WI38 (cell line): ENCODE measurements around the gene SRRT.

Experiments
- H3K4me3 ChIP-seq: 2 replicates; pipeline ENCODE4 v1.5.1; 2011; ENCODE audit warnings: low read depth, mild to moderate bottlenecking, control low read depth, low read length
- TF ChIP-seq, protein P1 (sequence below): IDR thresholded peaks from 2 replicates; pipeline ENCODE4 v1.5.1; 2012; ENCODE audit warnings: low read depth, mild to moderate bottlenecking, control low read depth, low read length

SRRT gene

GRCh38 chr7:100865938-100866728 lies 8.8 kb upstream of the SRRT start:
- H3K4me3 ChIP-seq = no peak overlapping the region
- TF ChIP-seq, protein P1, sequence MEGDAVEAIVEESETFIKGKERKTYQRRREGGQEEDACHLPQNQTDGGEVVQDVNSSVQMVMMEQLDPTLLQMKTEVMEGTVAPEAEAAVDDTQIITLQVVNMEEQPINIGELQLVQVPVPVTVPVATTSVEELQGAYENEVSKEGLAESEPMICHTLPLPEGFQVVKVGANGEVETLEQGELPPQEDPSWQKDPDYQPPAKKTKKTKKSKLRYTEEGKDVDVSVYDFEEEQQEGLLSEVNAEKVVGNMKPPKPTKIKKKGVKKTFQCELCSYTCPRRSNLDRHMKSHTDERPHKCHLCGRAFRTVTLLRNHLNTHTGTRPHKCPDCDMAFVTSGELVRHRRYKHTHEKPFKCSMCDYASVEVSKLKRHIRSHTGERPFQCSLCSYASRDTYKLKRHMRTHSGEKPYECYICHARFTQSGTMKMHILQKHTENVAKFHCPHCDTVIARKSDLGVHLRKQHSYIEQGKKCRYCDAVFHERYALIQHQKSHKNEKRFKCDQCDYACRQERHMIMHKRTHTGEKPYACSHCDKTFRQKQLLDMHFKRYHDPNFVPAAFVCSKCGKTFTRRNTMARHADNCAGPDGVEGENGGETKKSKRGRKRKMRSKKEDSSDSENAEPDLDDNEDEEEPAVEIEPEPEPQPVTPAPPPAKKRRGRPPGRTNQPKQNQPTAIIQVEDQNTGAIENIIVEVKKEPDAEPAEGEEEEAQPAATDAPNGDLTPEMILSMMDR = no peak

- peak overlapping the region; percentile 98 for H3K4me3 ChIP-seq
- TF ChIP-seq, protein P1 = no peak
Observed at GRCh38 chr7:100866729-100867039, 8.2 kb upstream of the SRRT start.

- TF ChIP-seq, protein P1 = no peak
Observed at GRCh38 chr7:100867040-100867775, 7.7 kb upstream of the SRRT start, which contains the start of gene TRIP6. Gene TRIP6 (plus strand): TSS chr7:100867387. CDS start chr7:100867498, 111 bp downstream.

DNA sequence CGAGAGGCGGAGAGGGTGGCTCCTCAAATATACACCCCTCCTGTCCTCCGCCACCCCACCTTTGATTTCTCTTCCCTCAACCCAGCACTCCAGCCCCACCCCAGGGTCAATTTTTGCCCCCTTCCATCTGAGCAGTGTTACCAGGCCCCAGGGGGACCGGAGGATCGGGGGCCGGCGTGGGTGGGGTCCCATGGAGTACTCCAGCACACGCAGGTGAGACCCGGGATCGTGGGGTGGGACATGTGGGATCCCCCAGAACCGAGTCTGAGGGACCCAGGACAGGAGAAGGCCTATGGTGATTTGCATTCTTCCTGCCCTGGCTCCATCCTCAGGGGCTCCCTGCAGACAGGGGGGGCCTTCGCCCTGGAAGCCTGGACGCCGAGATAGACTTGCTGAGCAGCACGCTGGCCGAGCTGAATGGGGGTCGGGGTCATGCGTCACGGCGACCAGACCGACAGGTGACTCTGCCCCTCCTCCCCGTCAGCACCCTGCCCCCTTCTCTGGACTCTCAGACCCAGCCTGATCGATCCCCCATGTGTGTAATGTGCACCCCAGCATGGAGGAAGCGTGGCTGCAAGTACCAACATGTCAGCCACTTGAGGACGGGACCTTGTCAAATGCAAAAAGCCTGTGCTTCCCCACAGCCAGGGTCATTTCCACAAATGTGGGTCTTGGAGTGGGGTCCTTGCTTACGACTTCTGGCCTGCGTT lies 7.0 kb upstream of the SRRT start:
- TF ChIP-seq, protein P1 = no peak
- H3K4me3 ChIP-seq = peak overlapping the region; percentile 98

More at GRCh38 chr7:100867040-100867775, 7.7 kb upstream of the SRRT start, which contains the start of gene TRIP6:
- H3K4me3 ChIP-seq = peak within 1 kb of the TSS; percentile 98

GRCh38 chr7:100873599-100874299 lies 1.2 kb upstream of the SRRT start:
- TF ChIP-seq, protein P1 = no peak
- H3K4me3 ChIP-seq = no peak overlapping the region; the same call in 1 of the 2 replicates

DNA sequence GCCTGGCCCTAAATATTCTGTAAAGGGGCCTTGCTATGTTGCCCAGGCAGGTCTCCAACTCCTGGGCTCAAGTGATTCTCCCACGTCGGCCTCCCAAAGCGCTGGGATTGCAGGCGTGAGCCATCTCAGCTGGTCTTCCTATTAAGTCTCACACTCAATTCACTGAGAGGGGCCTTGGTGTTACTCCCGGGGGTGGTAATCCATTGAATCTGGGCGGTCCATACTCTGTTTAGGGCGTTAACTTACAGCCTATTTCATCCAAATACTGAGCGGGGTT lies 665 bp upstream of the SRRT start:
- TF ChIP-seq, protein P1 = no peak
- peak overlapping the region; percentile 93 for H3K4me3 ChIP-seq
